Head of caudate nucleus (tissue), 42 donors: ENCODE data around the gene METTL21A.

Source experiments
- DNase-seq, 42 donors: peaks; one replicate each; pipeline versions ENCODE4 v3.0.0 to v3.0.0-alpha.2; 2020 to 2021; ENCODE audit warnings: mixed read lengths in 7 of 42
- intact Hi-C: fragments of 100-400 bp; cut with DNase I; formaldehyde crosslinking; loops from one replicate; pipeline ENCODE4 v1.15.0; 2022

METTL21A gene

GRCh38 chr2:207584952-207585351 is 40.2 kb downstream of the METTL21A start:
- no peak for DNase-seq
- intact Hi-C loops: no loop called here

GRCh38 chr2:207571370-207571769 is 53.8 kb downstream of the METTL21A start:
- intact Hi-C loops: no loop called here
- no peak for DNase-seq

- DNase-seq: no peak
- intact Hi-C loops: no loop called here
Measured at GRCh38 chr2:207567671-207568070, 57.5 kb downstream of the METTL21A start.

- DNase-seq: peak in 3 of 42 donors; percentile 6 to 51 (median 24)
- intact Hi-C loops: no loop called here
Measured at GRCh38 chr2:207565736-207566500, 59.3 kb downstream of the METTL21A start.
